ENCODE data around the gene RPL36AL. TPM values are rescaled to one million over a fixed set of nuclear protein-coding genes. Genes with fewer than 3 reads are reported as not detected.

The RPL36AL gene
- 408 to 565 TPM (median 419 TPM) in 5 replicates for total RNA-seq (2022; extraction: Qiagen RNA extraction; ENCODE audit: low read depth)

DNA sequence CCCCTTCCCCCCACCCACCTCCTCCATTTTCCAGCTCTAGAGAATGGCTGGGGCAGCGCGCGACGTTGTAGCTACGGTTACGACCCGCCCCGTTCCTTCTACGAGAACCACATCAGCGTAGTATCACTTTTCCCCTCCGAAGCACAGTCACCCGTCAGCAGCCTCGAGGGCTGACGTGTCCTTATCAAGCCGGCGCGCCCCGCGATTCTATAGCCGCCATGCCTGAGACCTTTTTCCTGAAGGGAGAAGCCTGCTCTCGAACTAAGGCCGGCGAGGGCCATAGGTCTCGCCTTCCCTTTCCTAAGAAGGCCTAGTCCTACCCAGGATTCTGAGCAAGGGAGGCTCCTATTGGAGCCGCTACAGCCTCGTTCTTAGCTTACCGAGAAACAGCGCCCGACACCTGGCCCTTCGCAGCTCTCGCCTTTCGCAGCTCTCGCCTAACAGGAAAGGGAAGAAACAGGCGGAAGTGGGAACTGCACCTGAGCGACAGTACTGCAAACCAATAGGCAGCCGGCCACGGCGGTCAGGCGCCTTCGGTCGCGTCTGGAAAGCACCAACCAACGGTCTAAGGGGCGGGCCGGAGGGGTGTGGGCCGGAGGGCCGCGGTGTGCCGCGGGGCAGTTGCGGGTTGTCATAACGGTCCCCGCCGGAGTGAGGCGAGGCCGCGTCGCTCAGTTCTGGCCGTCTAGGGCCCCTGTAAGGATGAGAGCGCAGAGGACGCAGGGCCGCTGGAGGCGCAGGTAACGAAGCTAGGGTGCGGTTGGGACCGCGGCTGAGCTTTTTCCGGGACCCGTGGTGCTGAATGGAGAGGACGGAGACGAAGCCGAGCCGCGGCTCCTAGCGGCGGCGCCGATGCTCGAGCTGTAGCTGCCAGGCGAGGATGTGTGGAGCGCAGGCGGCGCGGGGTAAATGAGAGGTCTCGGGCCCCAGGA lies at the start of gene RPL36AL, which contains the start of gene MGAT2:
Gene RPL36AL, minus strand, starts transcription at position 445 of the 932 bp plus-strand sequence. CDS start 1,522 bp downstream, outside the sequence.
Gene MGAT2, plus strand, starts transcription at position 618 of the 932 bp plus-strand sequence. CDS start 470 bp downstream, outside the sequence.

GRCh38 chr14:49634547-49635334 lies 14.3 kb upstream of the RPL36AL start, which contains the start of gene DNAAF2:
Gene DNAAF2 (minus strand): TSS chr14:49635244. CDS start chr14:49635149, 95 bp downstream.

DNA sequence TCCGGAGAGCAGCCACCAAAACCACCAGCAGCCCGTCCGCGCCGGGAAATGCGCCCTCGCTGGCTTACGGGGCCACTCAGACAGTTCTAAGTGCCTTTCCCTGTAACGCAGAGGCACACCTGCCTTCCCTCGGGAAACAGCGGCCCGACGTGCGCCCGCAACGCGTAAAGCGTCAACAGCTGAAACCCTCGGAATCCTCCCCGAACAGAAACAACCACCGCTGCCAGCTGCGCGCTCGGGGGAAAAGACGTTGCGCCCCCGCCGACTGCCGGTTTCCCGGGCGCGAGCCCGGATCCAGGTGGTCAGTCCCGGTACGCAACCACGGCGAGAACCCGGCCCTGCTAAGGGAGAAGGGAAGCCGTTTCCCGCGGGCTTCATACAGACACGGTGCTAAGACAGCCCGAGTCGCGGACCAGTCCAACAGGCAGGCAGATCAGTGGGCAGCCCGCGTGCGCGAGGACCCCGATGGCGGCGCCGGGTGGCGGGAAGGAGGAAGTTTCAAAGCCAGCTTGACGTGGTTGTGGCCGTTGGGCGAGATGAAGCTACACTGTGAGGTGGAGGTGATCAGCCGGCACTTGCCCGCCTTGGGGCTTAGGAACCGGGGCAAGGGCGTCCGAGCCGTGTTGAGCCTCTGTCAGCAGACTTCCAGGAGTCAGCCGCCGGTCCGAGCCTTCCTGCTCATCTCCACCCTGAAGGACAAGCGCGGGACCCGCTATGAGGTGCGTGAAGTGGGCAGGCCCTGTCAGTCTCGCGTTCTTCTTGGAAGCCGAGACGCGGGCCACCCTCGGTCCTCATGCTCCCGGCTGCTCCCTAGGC lies 21.7 kb downstream of the RPL36AL start, which contains the start of gene LRR1:
Gene LRR1, plus strand, starts transcription at position 456 of the 816 bp plus-strand sequence. Its CDS starts 81 bp downstream, at position 537.

GRCh38 chr14:49585803-49586672 lies 34.4 kb downstream of the RPL36AL start, which contains the start of gene RPS29:
Gene RPS29 (minus strand): TSS chr14:49586380. CDS start chr14:49586346, 34 bp downstream.

Other genes with a start within 250 kb of the RPL36AL start
- gene RPS29, start 34.2 kb downstream of the RPL36AL start, total RNA-seq (2022; extraction: Qiagen RNA extraction; ENCODE audit: low read depth), result 3,825 to 4,971 TPM (median 4,174 TPM) in 5 replicates
- gene LRR1, start 21.7 kb downstream of the RPL36AL start, total RNA-seq (2022; extraction: Qiagen RNA extraction; ENCODE audit: low read depth), result 43.4 to 48.6 TPM (median 44.9 TPM) in 5 replicates
- gene MGAT2, start 173 bp upstream of the RPL36AL start, total RNA-seq (2022; extraction: Qiagen RNA extraction; ENCODE audit: low read depth), result 40.9 to 52.9 TPM (median 47.3 TPM) in 5 replicates
- 9.4 to 12.6 TPM (median 11.8 TPM) in 5 replicates for gene DNAAF2, start 14.6 kb upstream of the RPL36AL start, total RNA-seq (2022; extraction: Qiagen RNA extraction; ENCODE audit: low read depth)
- gene POLE2, start 67.6 kb upstream of the RPL36AL start, total RNA-seq (2022; extraction: Qiagen RNA extraction; ENCODE audit: low read depth), result 8.8 to 15.4 TPM (median 13.7 TPM) in 5 replicates
- 0.15 to 0.36 TPM (median 0.26 TPM) in 5 replicates for gene KLHDC1, start 72.5 kb upstream of the RPL36AL start, total RNA-seq (2022; extraction: Qiagen RNA extraction; ENCODE audit: low read depth)
- 24.1 to 41.7 TPM (median 32.7 TPM) in 5 replicates for gene KLHDC2, start 147.5 kb upstream of the RPL36AL start, total RNA-seq (2022; extraction: Qiagen RNA extraction; ENCODE audit: low read depth)
- gene NEMF, start 232.2 kb upstream of the RPL36AL start, total RNA-seq (2022; extraction: Qiagen RNA extraction; ENCODE audit: low read depth), result 26.3 to 40.0 TPM (median 33.3 TPM) in 5 replicates